Heart left ventricle (tissue), 16 donors: ENCODE measurements around the gene EIF4H. TPM values are rescaled to one million over a fixed set of nuclear protein-coding genes. Genes with fewer than 3 reads are reported as not detected.
"Not testable (repeated sequence)": the region's sequence is repeated elsewhere in the genome, so short reads cannot be mapped to it uniquely, and the experiment has no call there.

Source experiments
- ATAC-seq, 4 donors: fragments of 200-7000 bp; cut with Tn5 transposase; one replicate each; pipeline ENCODE4 v1.9.1; 2020 to 2022; ENCODE audit warnings: moderate library complexity in 4 of 4, mild to moderate bottlenecking in 3 of 4, moderate number of reproducible peaks in 1 of 4
- DNase-seq, 5 donors: peaks; one replicate each; pipeline ENCODE4 v3.0.0-alpha.2; 2020
- H3K27ac ChIP-seq, 12 donors: fragments of 200-600 bp; sonication (generic) in 4 of 12; one replicate each; pipeline versions ENCODE4 v1.5.0 to v1.8.0; 2016 to 2022; ENCODE audit warnings: mild to moderate bottlenecking in 2 of 12
- H3K27me3 ChIP-seq, 9 donors: fragments of 200-600 bp; sonication (generic) in 2 of 9; one replicate each; pipeline versions ENCODE4 v1.5.1 to v1.8.0; 2016 to 2022; ENCODE audit warnings: mild to moderate bottlenecking in 3 of 9
- H3K36me3 ChIP-seq, 9 donors: fragments of 200-600 bp; sonication (generic) in 2 of 9; one replicate each; pipeline versions ENCODE4 v1.5.0 to v1.8.0; 2018 to 2022; ENCODE audit warnings: mild to moderate bottlenecking in 2 of 9
- H3K4me1 ChIP-seq, 12 donors: fragments of 200-600 bp; sonication (generic) in 4 of 12; one replicate each; pipeline versions ENCODE4 v1.5.0 to v1.8.0; 2016 to 2022; ENCODE audit warnings: mild to moderate bottlenecking in 3 of 12
- H3K4me3 ChIP-seq, 12 donors: fragments of 200-600 bp; sonication (generic) in 4 of 12; one replicate each; pipeline versions ENCODE4 v1.5.0 to v1.8.0; 2017 to 2022; ENCODE audit warnings: mild to moderate bottlenecking in 9 of 12, moderate library complexity in 4 of 12
- H3K9me3 ChIP-seq, 12 donors: fragments of 200-600 bp; sonication (generic) in 4 of 12; one replicate each; pipeline versions ENCODE4 v1.5.0 to v1.8.0; 2016 to 2022; ENCODE audit warnings: mild to moderate bottlenecking in 1 of 12
- POLR2A ChIP-seq, 2 donors: fragments of 450-650 bp; IDR thresholded peaks; one replicate each; pipeline ENCODE4 v1.6.1; 2017; ENCODE audit warnings: antibody characterized with exemption in 2 of 2, mild to moderate bottlenecking in 2 of 2, moderate library complexity in 2 of 2
- WGBS, 4 donors: extraction: QIAGEN DNeasy Blood & Tissue Kit in 2 of 4; methylation state at CpG; one replicate each; pipeline versions ENCODE4 v1.1.5 to v1.1.7; 2013 to 2018; 5-methylcytosine and 5-hydroxymethylcytosine counted together
- intact Hi-C, 10 donors: fragments of 100-400 bp; cut with DNase I; formaldehyde crosslinking; loops; one replicate each; pipeline versions ENCODE4 v1.11.1 to v1.14.2; 2022
- polyA plus RNA-seq, 2 donors: library from polyadenylated mRNA; stranded (reverse); fragments of 200-250 nt; gene quantifications; one replicate each; pipeline ENCODE4 v1.2.3, GENCODE V29; 2013
- total RNA-seq, 9 donors: library from RNA; depleted of rRNA in 2 of 9; stranded (reverse); fragments of >200 nt in 2 of 9; fragmentation: NEBNext Ultra II Directional in 3 of 9; extraction: Animal tissue kit (Norgen Biotek cat#: 25700) in 3 of 9; gene quantifications; one replicate each; pipeline versions ENCODE4 v1.1.0 to v1.2.4, GENCODE V29; 2016 to 2023
- TF ChIP-seq, protein P1 (sequence below), 12 donors: fragments of 200-600 bp; sonication (generic) in 4 of 12; IDR thresholded peaks; one replicate each; pipeline versions ENCODE4 v1.5.0 to v1.8.0; 2018 to 2022; ENCODE audit warnings: antibody characterized with exemption in 12 of 12, mild to moderate bottlenecking in 5 of 12
- donor health status: ischemic (EF 13 %, LVEDD 7.1; RV severe dilation, severe dysfunction).
- donor health status: healthy with polysubstance abuse.
- donor health status: DM: no; HTN: yes; CAD: no.
- donor health status: DM: no; HTN: no; CAD: no.
- donor health status: ischemic (EF 25% LVEDD 6.9; RV normal size, moderate dysfunction).
- donor health status: ischemic (EF 25% LVEDD 5.7; RV mildly dilated, moderate dysfunction).
- donor health status: healthy.
- donor health status: DM: yes; HTN: yes; CAD: no.
- donor health status: ischemic (EF 35%, LVEDD 5.7; RV mildly dilated, moderate dysfunction).
- donor health status: nonischemic (EF 11% LVEDD 7.7; RV severe dilation, severe dysfunction).
- donor health status: DM: yes; HTN: yes; CAD: no.
- donor health status: PGD.
- donor health status: ischemic (EF 29% LVEDD 5.4; RV normal size, mild dysfunction).
- donor health status: nonischemic (EF 23%, LVEDD 6.1; RV moderate dilation, normal function).

Gene EIF4H
- total and polyA plus RNA-seq, 11 donors = 89.0 to 255 (median 196) TPM

- 96 to 97% (median 96%) methylated on average over 15 of the region's 15 CpGs for WGBS, 4 donors
- ATAC-seq (no peak), DNase-seq (no peak)
- H3K9me3 ChIP-seq = no peaks in the 10 kb centered on the region
- no peak overlapping the region for H3K27ac ChIP-seq
- no peaks in the 10 kb centered on the region for H3K36me3 ChIP-seq
- H3K4me3 ChIP-seq = no peak overlapping the region
- intact Hi-C loops = no loop called here
- H3K4me1 ChIP-seq = peaks cover 0 to 5% (median 0%) of the 10 kb centered on the region in 12 donors
- no peaks in the 10 kb centered on the region for H3K27me3 ChIP-seq
- TF ChIP-seq, protein P1, sequence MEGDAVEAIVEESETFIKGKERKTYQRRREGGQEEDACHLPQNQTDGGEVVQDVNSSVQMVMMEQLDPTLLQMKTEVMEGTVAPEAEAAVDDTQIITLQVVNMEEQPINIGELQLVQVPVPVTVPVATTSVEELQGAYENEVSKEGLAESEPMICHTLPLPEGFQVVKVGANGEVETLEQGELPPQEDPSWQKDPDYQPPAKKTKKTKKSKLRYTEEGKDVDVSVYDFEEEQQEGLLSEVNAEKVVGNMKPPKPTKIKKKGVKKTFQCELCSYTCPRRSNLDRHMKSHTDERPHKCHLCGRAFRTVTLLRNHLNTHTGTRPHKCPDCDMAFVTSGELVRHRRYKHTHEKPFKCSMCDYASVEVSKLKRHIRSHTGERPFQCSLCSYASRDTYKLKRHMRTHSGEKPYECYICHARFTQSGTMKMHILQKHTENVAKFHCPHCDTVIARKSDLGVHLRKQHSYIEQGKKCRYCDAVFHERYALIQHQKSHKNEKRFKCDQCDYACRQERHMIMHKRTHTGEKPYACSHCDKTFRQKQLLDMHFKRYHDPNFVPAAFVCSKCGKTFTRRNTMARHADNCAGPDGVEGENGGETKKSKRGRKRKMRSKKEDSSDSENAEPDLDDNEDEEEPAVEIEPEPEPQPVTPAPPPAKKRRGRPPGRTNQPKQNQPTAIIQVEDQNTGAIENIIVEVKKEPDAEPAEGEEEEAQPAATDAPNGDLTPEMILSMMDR (IDR thresholded peaks at IDR 0.05) = no peak
- no peak for TF ChIP-seq POLR2A (IDR thresholded peaks at IDR 0.05)
These were observed 8.1 kb upstream of the EIF4H start for GRCh38 chr7:74165867-74166593.

GRCh38 chr7:74167324-74167723 lies 6.8 kb upstream of the EIF4H start:
- intact Hi-C loops, H3K4me3 ChIP-seq, H3K9me3 ChIP-seq, DNase-seq, H3K27ac ChIP-seq, H3K36me3 ChIP-seq, H3K4me1 ChIP-seq, H3K27me3 ChIP-seq: not testable (repeated sequence)
- ATAC-seq = peak; percentile 64 to 71 (median 65)
- WGBS, 4 donors = 78 to 82% (median 81%) methylated on average over 6 of the region's 6 CpGs

GRCh38 chr7:74173074-74173473 lies 1.1 kb upstream of the EIF4H start:
- peaks cover 4 to 48% (median 33%) of the 10 kb centered on the region in 12 donors for H3K4me1 ChIP-seq
- H3K27ac ChIP-seq = peak overlapping the region in 8 of 12 donors; percentile 90 to 98 (median 95)

DNA sequence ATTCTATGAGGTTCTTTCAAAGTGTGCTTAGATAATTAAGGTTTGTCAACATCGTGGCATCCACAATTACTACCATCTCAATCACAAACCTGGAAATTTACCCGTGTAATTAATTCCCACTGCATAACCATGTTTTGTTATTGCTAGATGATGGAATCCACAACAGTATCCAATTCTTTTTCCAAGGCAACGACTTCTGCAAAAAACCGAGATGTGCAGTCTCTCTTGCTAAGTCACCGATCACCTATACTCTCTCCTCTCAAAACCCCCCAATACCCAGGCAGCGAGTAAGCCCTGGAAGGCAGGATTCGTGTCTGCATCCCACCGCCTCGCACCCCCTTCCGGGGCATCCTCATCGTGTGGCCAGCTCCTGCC lies 678 bp upstream of the EIF4H start:
- peaks cover 0 to 24% (median 10%) of the 10 kb centered on the region in 9 donors for H3K36me3 ChIP-seq
- ATAC-seq (no peak), DNase-seq (no peak)
- no peak for TF ChIP-seq POLR2A (IDR thresholded peaks at IDR 0.05)
- TF ChIP-seq, protein P1 (IDR thresholded peaks at IDR 0.05) = no peak
- no peaks in the 10 kb centered on the region for H3K9me3 ChIP-seq
- H3K4me3 ChIP-seq = peak overlapping the region; percentile 35 to 99 (median 96)
- no peaks in the 10 kb centered on the region for H3K27me3 ChIP-seq
- intact Hi-C loops = loop anchor here in 4 of 10 donors (10.0 kb wide), 2 partner anchors 79 to 89 kb away; partner anchors contain the start of gene LIMK1 (in 2 of the 4)
- H3K4me1 ChIP-seq = peaks cover 4 to 52% (median 37%) of the 10 kb centered on the region in 12 donors
- WGBS, 4 donors = 6 to 8% (median 7%) methylated on average over 11 of the region's 11 CpGs
- H3K27ac ChIP-seq = peak overlapping the region; percentile 69 to 98 (median 96)

More at GRCh38 chr7:74173074-74173473, 1.1 kb upstream of the EIF4H start:
- WGBS, 4 donors = 70 to 81% (median 78%) methylated on average over 14 of the region's 14 CpGs
- intact Hi-C loops = loop anchor here in 4 of 10 donors (10.0 kb wide), 2 partner anchors 78 to 88 kb away; partner anchors contain the start of gene LIMK1 (in 2 of the 4)
- DNase-seq (no peak), ATAC-seq (no peak)
- TF ChIP-seq POLR2A (IDR thresholded peaks at IDR 0.05) = no peak
- TF ChIP-seq, protein P1 (IDR thresholded peaks at IDR 0.05) = no peak
- H3K27me3 ChIP-seq = no peaks in the 10 kb centered on the region
- no peaks in the 10 kb centered on the region for H3K9me3 ChIP-seq
- H3K4me3 ChIP-seq = peak overlapping the region in 9 of 12 donors; percentile 82 to 99 (median 95)
- peaks cover 0 to 23% (median 9%) of the 10 kb centered on the region in 9 donors for H3K36me3 ChIP-seq
